SU-DHL-6 (cell line): ENCODE data around the gene DNAH17.

ENCODE experiments used
- CTCF ChIP-seq: fragments of 200-600 bp; sonication (generic); IDR thresholded peaks from one replicate; pipeline ENCODE4 v1.5.1; 2017; ENCODE audit warnings: antibody characterized with exemption, mild to moderate bottlenecking, low read length, moderate library complexity; ENCODE audit not compliant: insufficient read depth, poor library complexity, severe bottlenecking
- EZH2phosphoT487 ChIP-seq: fragments of 200-600 bp; sonication (generic), shearing (Covaris generic); conservative IDR thresholded peaks from 2 replicates; pipeline ENCODE4 v1.6.1; 2018; ENCODE audit warnings: mild to moderate bottlenecking, antibody characterized with exemption, low read length, moderate library complexity, mixed read lengths

GRCh38 chr17:78576389-78577112 is 645 bp downstream of the DNAH17 start:
- TF ChIP-seq CTCF = no peak
- no peak for TF ChIP-seq EZH2phosphoT487
